IPS-15b (cell line): Measurements from ENCODE around the gene WRAP73.
"Not testable (repeated sequence)": the region's sequence is repeated elsewhere in the genome, so short reads cannot be mapped to it uniquely, and the experiment has no call there.

Experiments
- H3K27me3 ChIP-seq: one replicate; pipeline ENCODE4 v1.6.1; 2013; ENCODE audit warnings: low read length; ENCODE audit not compliant: control insufficient read depth, insufficient read depth
- H3K36me3 ChIP-seq: one replicate; pipeline ENCODE4 v1.6.1; 2013; ENCODE audit warnings: low read length; ENCODE audit not compliant: control insufficient read depth, insufficient read depth
- H3K4me1 ChIP-seq: one replicate; pipeline ENCODE4 v1.6.1; 2013; ENCODE audit warnings: mild to moderate bottlenecking, low read length; ENCODE audit not compliant: control insufficient read depth, insufficient read depth
- H3K4me3 ChIP-seq: one replicate; pipeline ENCODE4 v1.5.1; 2013; ENCODE audit warnings: low read depth, low read length
- H3K9ac ChIP-seq: one replicate; pipeline ENCODE4 v1.6.1; 2013; ENCODE audit warnings: low read depth, mild to moderate bottlenecking, low read length
- H3K9me3 ChIP-seq: one replicate; pipeline ENCODE4 v1.6.1; 2013; ENCODE audit warnings: mild to moderate bottlenecking, low read length; ENCODE audit not compliant: control insufficient read depth, insufficient read depth

Gene WRAP73

DNA sequence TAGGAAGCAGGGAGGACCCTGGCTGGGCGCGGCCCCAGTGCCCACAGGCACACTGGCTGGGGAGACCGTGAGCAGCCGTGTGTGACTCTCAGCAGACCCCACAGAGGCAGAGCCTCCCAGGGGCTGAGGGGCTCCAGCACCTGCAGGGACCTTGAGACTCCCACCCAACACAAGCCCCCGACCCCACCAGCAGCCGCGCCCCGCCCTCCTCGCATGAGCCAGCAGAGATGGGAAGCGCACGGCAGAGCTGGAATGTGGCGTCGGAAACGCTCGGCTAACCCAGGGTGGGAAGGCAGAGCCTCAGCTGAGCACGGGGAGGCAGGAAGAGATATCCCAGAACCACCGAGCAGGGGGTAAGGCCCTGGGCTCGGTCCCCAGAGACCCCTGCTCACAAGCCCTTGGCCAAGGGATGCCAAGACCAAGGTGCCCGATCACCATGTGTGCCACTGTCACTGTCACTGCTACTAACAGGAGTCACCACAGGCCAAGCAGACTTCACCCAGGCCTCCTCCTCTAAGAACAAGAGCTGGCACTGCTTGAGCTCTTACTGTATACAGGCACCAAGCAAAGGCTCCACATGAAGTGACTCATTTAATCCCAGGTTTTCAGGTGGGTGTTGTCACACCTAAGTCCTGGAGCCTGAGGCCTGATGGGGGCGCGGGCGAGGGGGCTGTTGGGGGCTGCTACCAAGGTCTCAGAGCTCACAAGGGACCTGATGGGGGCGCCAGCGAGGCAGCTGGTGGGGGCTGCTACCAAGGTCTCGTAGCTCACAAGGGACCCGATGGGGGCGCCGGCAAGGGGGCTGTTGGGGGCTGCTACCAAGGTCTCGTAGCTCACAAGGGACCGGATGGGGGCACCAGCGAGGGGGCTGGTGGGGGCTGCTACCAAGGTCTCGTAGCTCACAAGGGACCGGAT, 58.7 kb downstream of the WRAP73 start:
- no peaks in the 10 kb centered on the region for H3K4me1 ChIP-seq
- H3K4me3 ChIP-seq: no peak overlapping the region
- peaks cover 6% of the 10 kb centered on the region for H3K36me3 ChIP-seq
- no peaks in the 10 kb centered on the region for H3K27me3 ChIP-seq
- H3K9ac ChIP-seq: no peak overlapping the region
- H3K9me3 ChIP-seq: no peaks in the 10 kb centered on the region

DNA sequence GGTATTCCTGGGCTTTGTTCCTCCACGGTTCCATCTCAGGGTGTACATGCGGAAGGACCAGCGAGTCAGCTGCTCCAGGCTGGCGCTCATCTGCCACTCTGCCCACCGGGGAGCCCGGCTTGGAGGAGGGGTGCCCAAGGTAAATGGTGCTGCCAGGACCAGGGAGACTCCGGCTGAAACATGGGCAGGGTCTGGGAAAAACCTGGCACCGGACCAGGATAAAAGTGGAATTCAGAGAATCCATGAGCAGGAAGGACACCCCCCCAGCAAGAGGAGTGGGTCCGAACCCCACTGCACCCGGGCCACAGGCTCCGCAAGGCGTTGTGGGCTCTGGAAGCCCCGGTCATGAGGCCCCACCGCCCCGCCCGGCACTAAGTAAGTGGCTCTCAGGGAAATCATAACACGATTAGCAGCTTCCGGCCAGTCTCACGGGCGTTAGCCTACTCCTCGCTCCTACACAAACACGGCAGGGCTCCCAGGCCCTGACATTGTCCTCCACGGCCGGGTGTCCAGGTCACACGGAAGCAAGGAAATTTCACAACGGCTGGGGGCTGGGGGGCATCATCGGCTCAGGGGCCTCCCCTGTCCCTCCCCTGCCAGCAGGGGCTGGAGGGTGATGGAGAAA, 59.7 kb downstream of the WRAP73 start:
- H3K4me3 ChIP-seq: no peak overlapping the region
- peaks cover 4% of the 10 kb centered on the region for H3K36me3 ChIP-seq
- H3K9me3 ChIP-seq: no peaks in the 10 kb centered on the region
- no peak overlapping the region for H3K9ac ChIP-seq
- H3K27me3 ChIP-seq: no peaks in the 10 kb centered on the region
- no peaks in the 10 kb centered on the region for H3K4me1 ChIP-seq

DNA sequence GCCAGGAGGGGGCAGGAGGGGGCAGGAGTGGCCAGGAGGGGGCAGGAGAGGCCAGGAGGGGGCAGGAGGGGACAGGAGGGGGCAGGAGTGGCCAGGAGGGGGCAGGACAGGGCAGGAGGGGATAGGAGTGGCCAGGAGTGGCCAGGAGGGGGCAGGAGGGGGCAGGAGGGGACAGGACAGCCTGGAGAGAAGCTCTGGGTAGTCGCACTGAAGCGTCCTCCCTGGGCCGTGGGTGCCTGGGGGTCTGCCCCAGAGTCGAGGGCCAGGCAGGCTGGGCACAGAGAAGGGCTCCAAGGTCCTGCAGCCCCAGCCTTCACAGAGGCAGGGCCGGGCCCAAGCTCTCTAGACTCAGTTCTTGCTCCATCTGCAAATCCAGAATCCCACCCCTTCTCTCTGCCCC, 61.5 kb downstream of the WRAP73 start:
- H3K27me3 ChIP-seq: no peaks in the 10 kb centered on the region
- H3K4me3 ChIP-seq: no peak overlapping the region
- no peak overlapping the region for H3K9ac ChIP-seq
- H3K9me3 ChIP-seq: no peaks in the 10 kb centered on the region
- H3K4me1 ChIP-seq: no peaks in the 10 kb centered on the region
- no peaks in the 10 kb centered on the region for H3K36me3 ChIP-seq

DNA sequence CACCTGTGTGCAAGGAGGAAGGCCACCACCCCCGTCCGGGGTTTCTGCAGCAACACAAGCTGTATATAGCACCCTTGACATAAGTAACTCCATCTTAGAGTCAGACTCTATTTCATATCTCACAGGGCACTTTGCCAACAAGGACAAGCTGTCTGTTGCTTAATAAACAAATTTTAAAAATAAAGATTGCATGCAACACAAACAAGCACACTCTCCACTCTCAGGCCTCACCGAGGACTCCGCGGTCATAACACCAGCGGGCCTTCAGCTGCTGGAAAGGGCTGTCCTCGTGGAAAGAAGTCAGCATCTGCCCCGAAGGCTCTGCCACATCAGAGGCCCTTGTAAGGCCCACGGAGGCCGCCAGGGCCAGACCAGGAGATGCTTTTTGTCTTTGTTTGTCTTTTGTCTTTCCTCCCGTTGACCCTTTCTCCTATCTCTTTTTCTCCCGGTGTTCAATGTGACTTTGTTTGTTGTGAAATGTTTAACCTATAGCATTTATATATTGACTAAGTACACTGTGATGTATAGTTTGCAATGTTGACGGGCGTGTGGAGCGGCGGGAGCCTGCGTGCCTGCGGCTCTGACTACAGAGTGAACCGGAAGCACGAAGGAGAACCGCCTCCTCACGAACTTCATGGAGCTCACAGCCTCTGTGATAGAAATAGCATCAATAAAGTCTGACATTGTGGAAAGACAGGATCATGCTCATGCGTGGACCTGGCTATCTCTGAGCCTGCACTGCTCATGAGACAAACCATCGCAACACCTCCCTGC, 62.7 kb downstream of the WRAP73 start:
- H3K9me3 ChIP-seq: no peaks in the 10 kb centered on the region
- no peak overlapping the region for H3K4me3 ChIP-seq
- no peaks in the 10 kb centered on the region for H3K36me3 ChIP-seq
- no peaks in the 10 kb centered on the region for H3K27me3 ChIP-seq
- H3K4me1 ChIP-seq: no peaks in the 10 kb centered on the region
- no peak overlapping the region for H3K9ac ChIP-seq

DNA sequence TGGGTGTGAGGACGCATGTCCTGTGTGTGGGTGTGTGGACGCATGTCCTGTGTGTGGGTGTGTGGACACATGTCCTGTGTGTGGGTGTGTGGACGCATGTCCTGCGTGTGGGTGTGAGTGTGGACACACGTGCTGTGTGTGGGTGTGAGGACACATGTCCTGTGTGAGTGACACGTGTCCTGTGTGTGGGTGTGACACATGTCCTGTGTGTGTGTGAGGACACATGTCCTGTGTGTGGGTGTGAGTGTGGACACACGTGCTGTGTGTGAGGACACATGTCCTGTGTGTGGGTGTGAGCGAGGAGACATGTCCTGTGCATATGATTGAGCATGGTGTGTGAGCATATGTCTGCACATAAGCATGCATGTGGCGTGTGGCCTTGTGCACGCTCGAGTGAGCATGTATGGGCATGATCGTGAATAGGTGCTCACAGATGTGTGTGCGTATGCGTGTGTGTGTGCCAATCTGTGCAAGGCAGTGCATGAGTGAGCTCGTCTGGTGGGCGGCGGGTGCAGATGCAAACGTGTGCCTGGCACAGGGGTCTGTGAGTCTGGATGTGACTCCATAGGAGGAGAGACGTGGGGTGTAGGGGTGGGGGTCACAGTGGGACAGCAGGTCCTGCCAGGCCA, 63.8 kb downstream of the WRAP73 start:
- no peaks in the 10 kb centered on the region for H3K4me1 ChIP-seq
- no peak overlapping the region for H3K4me3 ChIP-seq
- H3K36me3 ChIP-seq: no peaks in the 10 kb centered on the region
- H3K27me3 ChIP-seq: no peaks in the 10 kb centered on the region
- no peak overlapping the region for H3K9ac ChIP-seq
- no peaks in the 10 kb centered on the region for H3K9me3 ChIP-seq

DNA sequence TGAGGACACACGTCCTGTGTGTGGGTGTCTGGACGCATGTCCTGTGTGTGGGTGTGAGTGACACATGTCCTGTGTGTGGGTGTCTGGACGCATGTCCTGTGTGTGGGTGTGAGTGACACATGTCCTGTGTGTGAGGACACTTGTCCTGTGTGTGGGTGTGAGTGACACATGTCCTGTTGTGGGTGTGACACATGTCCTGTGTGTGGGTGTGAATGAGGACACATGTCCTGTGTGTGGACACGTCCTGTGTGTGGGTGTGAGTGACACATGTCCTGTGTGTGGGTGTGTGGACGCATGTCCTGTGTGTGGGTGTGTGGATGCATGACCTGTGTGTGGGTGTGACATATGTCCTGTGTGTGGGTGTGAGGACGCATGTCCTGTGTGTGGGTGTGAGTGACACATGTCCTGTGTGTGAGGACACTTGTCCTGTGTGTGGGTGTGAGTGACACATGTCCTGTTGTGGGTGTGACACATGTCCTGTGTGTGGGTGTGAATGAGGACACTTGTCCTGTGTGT, 64.5 kb downstream of the WRAP73 start:
- not testable (repeated sequence) for H3K36me3 ChIP-seq, H3K4me3 ChIP-seq, H3K27me3 ChIP-seq, H3K4me1 ChIP-seq, H3K9me3 ChIP-seq, H3K9ac ChIP-seq

DNA sequence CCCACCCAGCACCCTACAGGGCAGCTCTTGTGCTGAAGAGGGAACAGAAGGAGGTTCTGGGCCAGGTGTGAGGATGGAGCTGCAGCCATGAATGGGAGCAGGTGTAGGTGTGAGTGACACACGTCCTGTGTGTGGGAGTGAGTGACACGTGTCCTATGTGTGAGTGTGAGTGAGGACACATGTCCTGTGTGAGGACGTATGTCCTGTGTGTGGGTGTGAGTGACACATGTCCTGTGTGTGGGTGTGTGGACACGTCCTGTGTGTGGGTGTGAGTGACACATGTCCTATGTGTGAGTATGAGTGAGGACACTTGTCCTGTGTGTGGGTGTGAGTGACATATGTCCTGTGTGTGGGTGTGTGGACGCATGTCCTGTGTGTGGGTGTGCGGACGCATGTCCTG, 65.0 kb downstream of the WRAP73 start:
- H3K4me3 ChIP-seq: no peak overlapping the region
- no peaks in the 10 kb centered on the region for H3K27me3 ChIP-seq
- H3K9ac ChIP-seq: no peak overlapping the region
- no peaks in the 10 kb centered on the region for H3K36me3 ChIP-seq
- H3K4me1 ChIP-seq: no peaks in the 10 kb centered on the region
- H3K9me3 ChIP-seq: no peaks in the 10 kb centered on the region

DNA sequence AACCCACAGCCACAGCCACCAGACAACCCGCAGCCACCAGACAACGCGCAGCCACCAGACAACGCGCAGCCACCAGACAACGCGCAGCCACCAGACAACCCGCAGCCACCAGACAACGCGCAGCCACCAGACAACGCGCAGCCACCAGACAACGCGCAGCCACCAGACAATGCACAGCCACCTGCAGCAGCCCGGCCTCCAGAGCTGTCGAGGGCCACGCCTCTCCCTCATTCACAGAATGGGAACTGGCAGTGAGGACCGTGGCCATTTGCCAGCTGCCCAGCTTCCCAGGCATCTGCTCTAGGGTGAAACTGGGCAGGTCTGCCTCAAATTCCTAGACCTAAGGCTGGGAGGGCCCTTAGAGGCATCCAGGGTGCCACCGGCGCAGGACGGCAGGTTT, 66.2 kb downstream of the WRAP73 start:
- not testable (repeated sequence) for H3K9ac ChIP-seq, H3K4me1 ChIP-seq

DNA sequence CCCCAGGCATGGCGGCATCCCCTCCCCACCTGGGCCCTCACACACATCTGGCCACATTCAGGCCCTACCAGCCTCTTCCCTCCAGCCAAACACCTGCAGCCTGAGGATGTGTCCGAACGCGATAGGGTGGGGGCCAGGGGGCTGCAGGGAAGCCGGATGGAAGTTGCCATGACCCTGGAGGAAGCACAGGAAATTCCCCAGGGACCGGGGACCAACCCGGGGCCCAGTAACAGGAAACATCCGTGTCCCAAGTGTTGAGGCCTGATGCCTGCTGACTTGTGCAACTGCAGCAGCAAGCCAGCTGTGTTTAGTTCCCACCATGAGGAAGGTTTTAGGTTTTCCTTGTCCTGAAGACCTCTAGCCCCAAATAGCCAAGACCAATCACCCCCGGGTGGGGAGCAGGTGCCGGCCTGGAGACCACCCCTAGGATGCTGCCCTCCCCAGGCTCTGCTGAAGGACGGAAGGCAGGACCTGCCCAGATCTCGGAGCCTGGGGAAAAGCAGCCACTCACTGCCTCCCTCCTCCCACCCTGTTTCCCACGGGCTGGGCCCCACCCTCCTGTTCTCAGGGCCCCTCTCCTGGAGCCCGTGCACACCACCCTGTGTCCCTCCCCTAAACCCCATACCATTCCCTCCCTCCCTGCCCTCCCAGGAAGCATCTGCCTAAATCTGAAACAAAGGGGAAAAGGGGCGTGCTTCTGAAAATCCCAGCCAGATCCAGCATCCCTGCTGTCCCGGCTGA, 68.4 kb downstream of the WRAP73 start:
- Histone ChIP-seq H3K36me3 (peaks cover 4% of the 10 kb centered on the region), H3K4me3 (no peak overlapping the region), H3K4me1 (no peaks in the 10 kb centered on the region), H3K27me3 (no peaks in the 10 kb centered on the region), H3K9ac (no peak overlapping the region), H3K9me3 (no peaks in the 10 kb centered on the region)

More for the DNA sequence above, 66.2 kb downstream of the WRAP73 start:
- not testable (repeated sequence) for H3K4me3 ChIP-seq, H3K36me3 ChIP-seq, H3K9me3 ChIP-seq, H3K27me3 ChIP-seq
